ENCODE measurements around the gene SYNE1.
A peak's percentile ranks its signal among the peaks of the same experiment; 100 is the strongest.
"Not testable (repeated sequence)": the region's sequence is repeated elsewhere in the genome, so short reads cannot be mapped to it uniquely, and the experiment has no call there.

SYNE1 gene

DNA sequence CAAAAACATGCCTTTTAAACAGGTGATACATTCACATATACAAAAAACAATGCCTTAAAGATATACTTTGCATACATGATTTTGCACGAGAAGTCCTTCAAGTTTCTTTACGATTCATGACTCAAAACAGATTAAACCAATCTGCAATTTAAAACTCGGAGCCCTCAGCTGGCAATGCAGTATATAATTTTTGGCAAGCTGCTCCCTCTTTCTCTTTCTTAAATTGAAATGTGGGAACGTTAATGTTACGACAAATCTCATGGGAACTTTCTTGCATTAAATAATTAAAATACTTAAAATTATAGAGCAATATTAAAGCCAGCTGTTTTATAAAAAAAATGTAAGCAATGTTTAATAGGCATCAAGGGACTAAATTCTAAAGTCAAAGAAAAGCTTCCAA is 495.1 kb downstream of the SYNE1 start:
- DNase-seq (ENCODE audit: low read depth): no peak
- H3K4me3 ChIP-seq (ENCODE audit: low read depth, low read length): no peak overlapping the region
- TF ChIP-seq, protein P1, sequence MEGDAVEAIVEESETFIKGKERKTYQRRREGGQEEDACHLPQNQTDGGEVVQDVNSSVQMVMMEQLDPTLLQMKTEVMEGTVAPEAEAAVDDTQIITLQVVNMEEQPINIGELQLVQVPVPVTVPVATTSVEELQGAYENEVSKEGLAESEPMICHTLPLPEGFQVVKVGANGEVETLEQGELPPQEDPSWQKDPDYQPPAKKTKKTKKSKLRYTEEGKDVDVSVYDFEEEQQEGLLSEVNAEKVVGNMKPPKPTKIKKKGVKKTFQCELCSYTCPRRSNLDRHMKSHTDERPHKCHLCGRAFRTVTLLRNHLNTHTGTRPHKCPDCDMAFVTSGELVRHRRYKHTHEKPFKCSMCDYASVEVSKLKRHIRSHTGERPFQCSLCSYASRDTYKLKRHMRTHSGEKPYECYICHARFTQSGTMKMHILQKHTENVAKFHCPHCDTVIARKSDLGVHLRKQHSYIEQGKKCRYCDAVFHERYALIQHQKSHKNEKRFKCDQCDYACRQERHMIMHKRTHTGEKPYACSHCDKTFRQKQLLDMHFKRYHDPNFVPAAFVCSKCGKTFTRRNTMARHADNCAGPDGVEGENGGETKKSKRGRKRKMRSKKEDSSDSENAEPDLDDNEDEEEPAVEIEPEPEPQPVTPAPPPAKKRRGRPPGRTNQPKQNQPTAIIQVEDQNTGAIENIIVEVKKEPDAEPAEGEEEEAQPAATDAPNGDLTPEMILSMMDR (conservative IDR thresholded peaks at IDR 0.05; ENCODE audit: low read depth, low read length): no peak

DNA sequence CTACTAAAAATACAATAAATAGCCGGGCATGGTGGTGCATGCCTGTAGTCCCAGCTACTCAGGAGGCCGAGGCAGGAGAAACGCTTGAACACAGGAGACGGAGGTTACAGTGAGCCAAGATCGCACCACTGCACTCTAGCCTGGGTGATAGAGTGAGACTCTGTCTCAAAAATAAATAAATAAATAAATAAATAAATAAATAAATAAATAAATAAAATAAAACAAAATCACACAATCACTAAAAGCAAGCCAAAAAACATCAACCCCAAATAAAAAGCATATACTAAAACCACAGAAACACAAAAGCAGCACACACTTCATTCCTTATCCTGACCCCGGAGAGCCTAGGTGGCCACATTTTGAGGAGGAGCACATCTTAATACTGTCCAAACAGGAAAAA is 498.8 kb downstream of the SYNE1 start:
- not testable (repeated sequence) for H3K4me3 ChIP-seq (ENCODE audit: low read depth, low read length); DNase-seq (ENCODE audit: low read depth)

DNA sequence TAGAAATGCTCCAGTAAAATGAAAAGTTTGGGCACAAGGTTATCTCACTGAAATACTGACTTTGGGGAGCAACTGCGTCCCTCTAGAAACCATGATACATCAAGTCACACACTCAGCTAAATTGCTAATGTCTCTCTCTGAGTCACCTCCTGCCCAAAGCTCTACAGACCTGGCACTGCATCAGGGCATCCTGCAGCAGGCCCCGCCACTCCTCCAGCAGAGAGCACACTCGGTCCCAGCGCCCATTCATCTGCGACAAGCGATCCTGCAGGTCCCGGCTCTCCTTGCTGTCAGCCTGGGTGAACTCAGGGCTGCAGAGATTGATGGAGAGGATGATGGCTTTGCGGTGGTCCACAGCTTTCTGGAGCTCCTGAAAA is 500.7 kb downstream of the SYNE1 start:
- no peak for DNase-seq (ENCODE audit: low read depth)
- TF ChIP-seq, protein P1 (conservative IDR thresholded peaks at IDR 0.05; ENCODE audit: low read depth, low read length): no peak
- H3K4me3 ChIP-seq (ENCODE audit: low read depth, low read length): no peak overlapping the region

DNA sequence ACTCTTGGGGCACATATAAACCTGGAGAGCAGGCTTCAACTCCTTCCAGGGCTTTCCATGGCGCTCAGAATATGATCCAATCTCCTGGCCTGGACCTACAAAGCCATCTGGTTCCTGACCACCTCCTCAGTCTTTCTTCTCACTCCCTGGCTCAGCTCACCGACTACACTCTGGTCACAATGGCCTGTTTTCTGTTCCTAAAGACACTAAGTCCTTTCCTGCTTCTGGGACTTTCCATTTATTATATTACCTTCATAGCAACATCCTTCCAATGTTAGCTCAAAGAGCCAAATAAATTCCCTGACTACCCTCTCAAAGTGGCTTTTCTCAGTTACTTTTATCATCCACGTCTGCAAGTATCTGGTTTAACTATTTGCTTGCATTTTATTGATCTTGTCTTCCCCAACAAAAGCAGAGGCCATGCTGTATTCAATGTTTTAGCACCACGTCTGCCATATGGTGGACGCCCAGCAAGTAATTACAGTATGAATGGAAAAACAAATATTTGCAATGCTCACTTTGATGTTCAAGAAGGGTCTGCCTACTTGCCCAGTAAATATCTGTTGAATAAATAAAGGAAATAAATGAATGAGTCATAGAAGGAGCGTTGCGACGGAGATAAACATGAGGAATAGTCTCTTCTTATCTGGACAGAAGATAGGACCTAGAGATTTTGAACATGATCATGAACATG is 501.3 kb downstream of the SYNE1 start:
- no peak overlapping the region for H3K4me3 ChIP-seq (ENCODE audit: low read depth, low read length)
- TF ChIP-seq, protein P1 (conservative IDR thresholded peaks at IDR 0.05; ENCODE audit: low read depth, low read length): no peak
- DNase-seq (ENCODE audit: low read depth): no peak

DNA sequence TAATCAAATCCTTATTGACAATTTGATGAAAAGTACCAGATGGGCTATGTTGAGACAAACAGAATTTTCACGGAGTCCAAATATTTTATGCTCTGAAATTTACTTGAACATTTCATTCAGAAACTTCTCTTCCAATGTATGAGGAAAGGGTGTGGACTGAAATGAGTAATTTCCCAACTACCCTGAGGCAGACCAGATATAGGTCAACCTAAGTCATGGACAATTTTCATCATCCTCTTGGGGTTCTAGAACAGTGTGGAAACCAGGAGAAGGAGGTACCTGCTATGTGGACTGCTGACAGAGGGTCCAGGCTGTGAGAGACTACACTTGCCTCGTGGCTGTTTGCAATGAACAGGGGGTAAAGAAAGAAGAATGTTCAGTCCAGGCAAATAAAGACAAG is 506.7 kb downstream of the SYNE1 start:
- TF ChIP-seq, protein P1 (conservative IDR thresholded peaks at IDR 0.05; ENCODE audit: low read depth, low read length): no peak
- no peak for DNase-seq (ENCODE audit: low read depth)
- H3K4me3 ChIP-seq (ENCODE audit: low read depth, low read length): no peak overlapping the region

DNA sequence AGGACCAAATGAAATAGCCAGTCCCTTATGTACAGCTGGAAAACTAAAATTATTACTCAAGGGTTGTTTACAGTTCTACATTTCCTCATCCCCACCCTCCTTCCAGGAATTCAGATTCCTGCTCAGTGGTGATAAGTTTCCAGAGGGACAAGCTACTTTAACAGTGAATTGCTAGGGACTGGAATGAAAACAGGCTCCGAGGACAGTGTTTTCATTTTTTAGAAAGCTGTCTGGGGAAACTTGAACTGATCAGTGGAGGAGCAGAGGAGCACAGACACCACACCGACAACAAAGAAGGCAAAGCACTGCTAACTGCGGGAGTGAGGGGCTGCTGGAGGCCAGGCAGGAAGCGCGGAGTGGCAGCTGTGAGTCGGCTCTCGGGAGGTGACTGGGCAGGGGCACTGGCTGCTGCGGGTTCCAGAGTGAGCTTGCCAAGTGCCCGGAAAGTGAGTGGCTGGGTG is 507.4 kb downstream of the SYNE1 start:
- no peak overlapping the region for H3K4me3 ChIP-seq (ENCODE audit: low read depth, low read length)
- TF ChIP-seq, protein P1 (conservative IDR thresholded peaks at IDR 0.05; ENCODE audit: low read depth, low read length): no peak
- peak; percentile 48 for DNase-seq (ENCODE audit: low read depth)

DNA sequence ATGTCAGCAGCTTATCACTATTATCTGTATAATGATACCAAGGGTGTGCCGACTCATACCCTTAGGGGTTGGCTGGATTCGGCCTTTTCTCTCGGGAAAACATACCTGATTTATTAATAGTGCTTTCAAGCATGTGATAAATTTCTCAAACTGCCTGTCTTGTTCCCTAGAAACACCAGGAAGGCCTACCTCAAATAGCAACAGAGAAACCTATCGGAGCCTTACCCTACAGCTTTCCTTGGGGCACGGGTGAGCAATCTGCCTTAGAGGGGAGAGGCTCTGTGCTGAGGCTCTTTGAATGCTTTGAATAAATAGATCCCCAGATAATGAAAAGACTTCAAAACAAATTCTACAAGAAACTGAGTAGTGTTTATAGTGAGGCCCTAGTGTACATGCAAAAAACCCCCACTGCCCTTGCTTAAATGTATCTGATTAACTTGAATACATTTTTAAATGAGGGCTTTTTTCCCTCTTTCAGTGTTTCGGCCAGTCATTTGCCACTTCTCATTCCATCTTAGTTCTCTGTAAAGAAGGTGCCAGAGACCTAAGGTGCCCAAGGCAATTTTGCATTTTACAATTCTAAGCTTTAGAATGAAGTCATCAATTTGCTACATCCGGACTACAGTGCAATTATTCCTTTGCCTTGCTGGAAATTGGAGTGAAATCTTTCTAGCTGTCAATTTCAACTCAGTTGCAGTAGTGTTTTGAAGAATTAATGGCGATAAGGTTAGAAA is 509.6 kb downstream of the SYNE1 start:
- DNase-seq (ENCODE audit: low read depth): no peak
- H3K4me3 ChIP-seq (ENCODE audit: low read depth, low read length): no peak overlapping the region
- TF ChIP-seq, protein P1 (conservative IDR thresholded peaks at IDR 0.05; ENCODE audit: low read depth, low read length): no peak

Data from choroid plexus epithelial cell (primary cell).